ENCODE results near the gene NHSL1.

The NHSL1 gene

DNA sequence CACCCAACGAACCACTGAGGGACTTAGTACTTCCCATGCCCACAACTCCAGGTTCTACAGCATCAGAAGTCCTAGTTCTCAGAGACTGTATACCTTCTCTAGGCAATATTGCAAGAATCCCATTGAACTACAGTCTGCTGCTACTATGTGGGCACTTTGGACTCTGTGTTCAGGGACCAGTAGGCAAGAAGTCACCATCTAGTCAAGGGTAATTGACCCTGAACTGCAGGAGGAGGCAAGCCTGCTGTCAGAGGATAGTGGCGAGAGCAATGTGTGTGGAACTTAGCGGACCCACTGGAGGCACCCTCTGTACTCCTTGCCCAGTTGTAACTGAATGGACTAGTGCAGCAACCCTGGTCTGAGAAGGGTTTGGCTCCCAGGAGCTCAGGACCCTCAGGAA is 79.5 kb downstream of the NHSL1 start:
- peaks cover 14 to 17% of the 10 kb centered on the region in 2 experiments for H3K4me1 ChIP-seq (ENCODE audit: control insufficient read depth in 1 of 2, insufficient read depth in 1 of 2, low read depth in 1 of 2, low read length in 1 of 2)
- no peaks in the 10 kb centered on the region for H3K27me3 ChIP-seq
- H3K9me3 ChIP-seq = no peaks in the 10 kb centered on the region
- peaks cover 60% of the 10 kb centered on the region for H3K36me3 ChIP-seq
- no peak overlapping the region for H3K27ac ChIP-seq
- H3K4me3 ChIP-seq (ENCODE audit: low read depth in 1 of 2, low read length in 1 of 2) = no peak overlapping the region
- TF ChIP-seq, protein P1, sequence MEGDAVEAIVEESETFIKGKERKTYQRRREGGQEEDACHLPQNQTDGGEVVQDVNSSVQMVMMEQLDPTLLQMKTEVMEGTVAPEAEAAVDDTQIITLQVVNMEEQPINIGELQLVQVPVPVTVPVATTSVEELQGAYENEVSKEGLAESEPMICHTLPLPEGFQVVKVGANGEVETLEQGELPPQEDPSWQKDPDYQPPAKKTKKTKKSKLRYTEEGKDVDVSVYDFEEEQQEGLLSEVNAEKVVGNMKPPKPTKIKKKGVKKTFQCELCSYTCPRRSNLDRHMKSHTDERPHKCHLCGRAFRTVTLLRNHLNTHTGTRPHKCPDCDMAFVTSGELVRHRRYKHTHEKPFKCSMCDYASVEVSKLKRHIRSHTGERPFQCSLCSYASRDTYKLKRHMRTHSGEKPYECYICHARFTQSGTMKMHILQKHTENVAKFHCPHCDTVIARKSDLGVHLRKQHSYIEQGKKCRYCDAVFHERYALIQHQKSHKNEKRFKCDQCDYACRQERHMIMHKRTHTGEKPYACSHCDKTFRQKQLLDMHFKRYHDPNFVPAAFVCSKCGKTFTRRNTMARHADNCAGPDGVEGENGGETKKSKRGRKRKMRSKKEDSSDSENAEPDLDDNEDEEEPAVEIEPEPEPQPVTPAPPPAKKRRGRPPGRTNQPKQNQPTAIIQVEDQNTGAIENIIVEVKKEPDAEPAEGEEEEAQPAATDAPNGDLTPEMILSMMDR (IDR thresholded peaks at IDR 0.05) = no peak

DNA sequence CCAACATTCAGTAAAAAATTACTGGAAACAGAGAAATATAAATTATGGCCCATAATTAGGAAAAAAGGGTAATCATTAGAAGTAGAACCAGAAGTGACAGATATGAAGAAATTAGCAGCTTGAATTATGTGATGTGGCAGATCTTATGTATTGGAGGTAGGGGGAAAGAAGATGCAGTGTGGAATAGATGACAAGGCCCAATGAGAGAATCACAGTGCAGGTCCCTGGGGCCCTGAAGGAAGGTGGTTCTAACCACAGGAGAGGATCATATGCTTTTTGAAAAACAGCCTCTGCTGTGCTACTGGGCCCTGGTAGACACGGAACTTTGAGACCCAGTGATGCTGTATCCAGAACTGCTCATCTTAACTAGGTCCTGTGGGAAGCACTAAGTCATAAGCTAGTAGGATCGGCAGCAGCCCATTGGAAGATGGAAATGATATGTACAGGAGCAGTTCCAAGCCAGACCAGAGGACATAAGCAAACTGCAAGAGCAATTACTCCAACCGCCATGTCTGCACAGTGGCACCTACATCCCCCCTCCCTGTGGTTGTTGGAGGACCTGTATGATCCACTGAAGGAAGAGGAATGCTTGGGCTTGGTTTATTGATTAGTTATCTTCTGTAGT is 81.1 kb downstream of the NHSL1 start:
- H3K4me3 ChIP-seq (ENCODE audit: low read depth in 1 of 2, low read length in 1 of 2) = no peak overlapping the region
- peaks cover 75% of the 10 kb centered on the region for H3K36me3 ChIP-seq
- H3K4me1 ChIP-seq (ENCODE audit: control insufficient read depth in 1 of 2, insufficient read depth in 1 of 2, low read depth in 1 of 2, low read length in 1 of 2) = peaks cover 11% of the 10 kb centered on the region in 2 experiments
- no peaks in the 10 kb centered on the region for H3K9me3 ChIP-seq
- H3K27ac ChIP-seq = no peak overlapping the region
- H3K27me3 ChIP-seq = no peaks in the 10 kb centered on the region
- TF ChIP-seq, protein P1 (IDR thresholded peaks at IDR 0.05) = no peak

DNA sequence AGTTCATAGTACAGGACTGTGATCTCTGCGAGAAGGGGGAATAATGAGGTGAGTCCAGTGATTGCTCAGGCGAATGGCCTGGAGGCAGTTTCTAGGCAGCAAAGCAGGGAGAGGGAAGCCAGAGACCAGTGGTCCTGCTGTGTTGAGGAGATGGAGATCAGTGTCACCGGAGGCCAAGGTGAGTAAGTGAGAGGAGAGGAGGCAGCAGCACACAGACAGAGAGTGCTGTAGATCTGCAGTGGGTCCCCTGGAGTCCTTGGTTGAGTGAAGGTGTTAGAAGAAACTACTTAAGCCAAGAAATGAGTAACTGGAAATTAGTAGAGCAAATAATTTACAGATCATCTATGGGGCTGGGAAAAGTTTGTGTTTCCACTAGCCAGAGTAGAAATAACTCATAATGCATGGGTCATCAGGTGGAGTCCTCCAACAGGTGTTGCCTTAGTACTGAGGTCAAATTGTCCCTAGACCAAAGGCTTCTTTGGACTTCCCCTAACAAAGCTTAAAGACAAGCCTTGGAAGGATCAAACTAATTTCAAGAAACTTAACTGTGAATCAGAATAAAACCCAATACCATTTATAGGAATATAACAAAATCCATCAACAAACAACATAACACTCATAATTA is 81.7 kb downstream of the NHSL1 start:
- H3K9me3 ChIP-seq = no peaks in the 10 kb centered on the region
- H3K27ac ChIP-seq = no peak overlapping the region
- H3K4me3 ChIP-seq (ENCODE audit: low read depth in 1 of 2, low read length in 1 of 2) = no peak overlapping the region
- TF ChIP-seq, protein P1 (IDR thresholded peaks at IDR 0.05) = no peak
- H3K4me1 ChIP-seq (ENCODE audit: control insufficient read depth in 1 of 2, insufficient read depth in 1 of 2, low read depth in 1 of 2, low read length in 1 of 2) = peaks cover 4 to 5% of the 10 kb centered on the region in 2 experiments
- H3K36me3 ChIP-seq = peaks cover 81% of the 10 kb centered on the region
- no peaks in the 10 kb centered on the region for H3K27me3 ChIP-seq

DNA sequence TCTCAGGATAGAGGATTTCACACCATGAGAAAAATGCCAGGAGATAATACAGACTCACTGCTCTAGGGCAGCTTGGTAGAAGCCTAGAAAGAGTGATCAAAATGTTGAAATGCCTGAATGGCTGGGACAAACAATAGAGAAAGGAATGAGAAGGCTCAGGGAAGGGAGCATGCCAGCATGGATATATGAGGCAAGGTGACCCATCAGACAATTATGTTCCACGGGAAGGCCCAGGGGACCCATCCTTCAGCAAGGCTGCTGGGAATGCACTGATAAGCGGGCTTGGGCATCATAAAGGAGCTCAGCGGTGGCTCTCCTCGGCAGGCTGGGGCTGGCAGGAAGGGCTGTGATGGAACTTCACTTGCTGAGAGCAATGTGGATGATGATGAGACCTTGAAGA is 83.1 kb downstream of the NHSL1 start:
- Histone ChIP-seq H3K4me3 (ENCODE audit: low read depth in 1 of 2, low read length in 1 of 2) (no peak overlapping the region), H3K4me1 (ENCODE audit: control insufficient read depth in 1 of 2, insufficient read depth in 1 of 2, low read depth in 1 of 2, low read length in 1 of 2) (peaks cover 1 to 2% of the 10 kb centered on the region in 2 experiments), H3K9me3 (no peaks in the 10 kb centered on the region), H3K27me3 (no peaks in the 10 kb centered on the region), H3K27ac (no peak overlapping the region), H3K36me3 (peaks cover 95% of the 10 kb centered on the region)
- TF ChIP-seq, protein P1 (IDR thresholded peaks at IDR 0.05) = no peak

DNA sequence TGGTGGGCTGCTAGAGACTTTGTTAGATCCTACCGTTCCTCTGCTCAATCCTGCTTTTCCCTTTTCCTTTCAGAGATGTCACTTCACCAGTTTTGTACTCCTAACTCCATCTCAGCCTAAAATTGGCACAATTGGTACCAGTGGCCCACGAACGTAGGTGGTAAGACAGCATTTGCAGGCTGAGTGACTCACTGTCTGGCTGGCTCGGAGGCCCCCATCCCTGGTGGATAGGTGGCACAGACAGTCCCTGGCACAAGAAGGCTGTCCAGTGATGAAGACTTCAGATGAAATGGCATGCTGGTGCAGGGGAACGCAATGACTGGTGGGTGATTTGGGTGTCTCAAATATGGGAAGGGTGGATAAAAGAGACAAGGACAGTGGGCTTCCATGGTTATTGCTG is 84.2 kb downstream of the NHSL1 start:
- Histone ChIP-seq H3K27ac (no peak overlapping the region), H3K9me3 (no peaks in the 10 kb centered on the region), H3K4me1 (ENCODE audit: control insufficient read depth in 1 of 2, insufficient read depth in 1 of 2, low read depth in 1 of 2, low read length in 1 of 2) (peaks cover 12 to 13% of the 10 kb centered on the region in 2 experiments), H3K27me3 (no peaks in the 10 kb centered on the region), H3K4me3 (ENCODE audit: low read depth in 1 of 2, low read length in 1 of 2) (no peak overlapping the region), H3K36me3 (peaks cover 96% of the 10 kb centered on the region)
- TF ChIP-seq, protein P1 (IDR thresholded peaks at IDR 0.05) = no peak
